ENCODE data around the gene TUBA4B. TPM values are rescaled to one million over a fixed set of nuclear protein-coding genes. Genes with fewer than 3 reads are reported as not detected.

TUBA4B gene
- total RNA-seq, 1 experiment from 2014 or later, result not detected

- Histone ChIP-seq H3K14ac (ENCODE audit: insufficient read depth, low read length) (no peak overlapping the region), H3K27me3 (ENCODE audit: insufficient read depth, low read length) (no peaks in the 10 kb centered on the region), H3K79me2 (ENCODE audit: insufficient read depth, low read length) (no peaks in the 10 kb centered on the region), H3K23ac (ENCODE audit: insufficient read length, low read depth, low read length) (no peak overlapping the region), H3K23me2 (ENCODE audit: insufficient read length, low read depth, low read length, poor library complexity, severe bottlenecking) (no peaks in the 10 kb centered on the region), H3K9me3 (ENCODE audit: control insufficient read depth, low read depth, low read length) (no peaks in the 10 kb centered on the region), H4K8ac (replicated peaks; ENCODE audit: insufficient read length, low read depth, low read length) (no peak overlapping the region), H2AFZ (ENCODE audit: low read length) (no peak overlapping the region), H2BK20ac (ENCODE audit: low read depth, low read length, poor library complexity, severe bottlenecking) (no peak overlapping the region), H2BK120ac (ENCODE audit: low read depth, low read length, poor library complexity, severe bottlenecking) (no peak overlapping the region), H4K5ac (ENCODE audit: insufficient read length, low read depth, low read length) (no peak overlapping the region), H2BK12ac (ENCODE audit: insufficient read length, low read depth, low read length) (no peak overlapping the region), H3K56ac (ENCODE audit: insufficient read length, low read depth, low read length) (no peak overlapping the region), H3K79me1 (ENCODE audit: insufficient read depth, low read depth, low read length, poor library complexity, severe bottlenecking) (no peaks in the 10 kb centered on the region), H2BK15ac (ENCODE audit: low read depth, low read length) (no peak overlapping the region), H2BK5ac (ENCODE audit: insufficient read length, low read length) (no peak overlapping the region), H3K4me2 (ENCODE audit: insufficient read depth, insufficient read length, low read length) (no peak overlapping the region), H3K4me1 (ENCODE audit: insufficient read depth, low read length) (peaks cover 4% of the 10 kb centered on the region; the same call in 1 of the 2 replicates), H3K4ac (ENCODE audit: low read depth, low read length) (no peak overlapping the region), H3K9ac (ENCODE audit: extremely low read depth, insufficient read length, low read length) (no peak overlapping the region), H3T11ph (ENCODE audit: low read length) (no peak overlapping the region), H3K27ac (ENCODE audit: insufficient read length, low read depth, low read length) (no peak overlapping the region), H4K91ac (ENCODE audit: insufficient read length, low read depth, low read length) (no peak overlapping the region), H4K20me1 (ENCODE audit: control insufficient read depth, insufficient read depth, insufficient read length) (no peaks in the 10 kb centered on the region), H2AK5ac (ENCODE audit: insufficient read length, low read length) (no peak overlapping the region), H3K18ac (ENCODE audit: insufficient read length, low read depth, low read length) (no peak overlapping the region)
- Mint-ChIP-seq H3K27ac (no peak overlapping the region), H3K4me3 (no peak overlapping the region), H3K27me3 (ENCODE audit: low read depth) (peaks cover 32% of the 10 kb centered on the region), H3K9me3 (no peaks in the 10 kb centered on the region), H3K36me3 (ENCODE audit: insufficient read depth in 1 of 3, low read depth in 3 of 3) (no peaks in the 10 kb centered on the region), H3K4me1 (peaks cover 21 to 23% of the 10 kb centered on the region in 2 experiments)
- WGBS (ENCODE audit: extremely low coverage, insufficient read length, low lambda C conversion rate), result no CpG with 5 or more reads among the region's 2 CpGs
- no peak for TF ChIP-seq CTCF (conservative IDR thresholded peaks at IDR 0.05)
- DNase-seq, result no peak
Measured at GRCh38 chr2:219272995-219273394, 20.0 kb downstream of the TUBA4B start.
